Neural progenitor cell (in vitro differentiated cells): Measurements from ENCODE around the gene PEAK3.

ENCODE experiments used
- EZH2 ChIP-seq: fragments of 200-600 bp; sonication (generic); IDR thresholded peaks from 2 replicates; pipeline ENCODE4 v1.6.1; 2017; ENCODE audit warnings: antibody characterized with exemption, mild to moderate bottlenecking, moderate library complexity
- EZH2phosphoT487 ChIP-seq: fragments of 200-600 bp; sonication (generic); IDR thresholded peaks from 2 replicates; pipeline ENCODE4 v1.6.1; 2017; ENCODE audit warnings: antibody characterized with exemption
- TF ChIP-seq, protein P1 (sequence below): fragments of 200-600 bp; sonication (generic); IDR thresholded peaks from 2 replicates; pipeline ENCODE4 v1.5.1; 2017; ENCODE audit warnings: antibody characterized with exemption, mild to moderate bottlenecking

DNA sequence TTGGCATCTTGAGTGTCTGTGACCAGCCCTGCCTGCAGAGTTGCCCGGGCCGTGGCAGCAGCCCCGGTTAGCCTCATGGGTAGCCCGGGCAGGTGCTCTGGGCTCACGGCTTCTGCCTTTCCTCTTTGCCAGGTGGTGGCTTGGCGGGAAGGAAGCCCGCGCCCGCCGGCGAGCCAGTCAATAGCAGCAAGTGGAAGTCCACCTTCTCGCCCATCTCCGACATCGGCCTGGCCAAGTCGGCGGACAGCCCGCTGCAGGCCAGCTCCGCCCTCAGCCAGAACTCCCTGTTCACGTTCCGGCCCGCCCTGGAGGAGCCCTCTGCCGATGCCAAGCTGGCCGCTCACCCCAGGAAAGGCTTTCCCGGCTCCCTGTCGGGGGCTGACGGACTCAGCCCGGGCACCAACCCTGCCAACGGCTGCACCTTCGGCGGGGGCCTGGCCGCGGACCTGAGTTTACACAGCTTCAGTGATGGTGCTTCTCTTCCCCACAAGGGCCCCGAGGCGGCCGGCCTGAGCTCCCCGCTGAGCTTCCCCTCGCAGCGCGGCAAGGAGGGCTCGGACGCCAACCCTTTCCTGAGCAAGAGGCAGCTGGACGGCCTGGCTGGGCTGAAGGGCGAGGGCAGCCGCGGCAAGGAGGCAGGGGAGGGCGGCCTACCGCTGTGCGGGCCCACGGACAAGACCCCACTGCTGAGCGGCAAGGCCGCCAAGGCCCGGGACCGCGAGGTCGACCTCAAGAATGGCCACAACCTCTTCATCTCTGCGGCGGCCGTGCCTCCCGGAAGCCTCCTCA lies 55.7 kb downstream of the PEAK3 start:
- TF ChIP-seq, protein P1, sequence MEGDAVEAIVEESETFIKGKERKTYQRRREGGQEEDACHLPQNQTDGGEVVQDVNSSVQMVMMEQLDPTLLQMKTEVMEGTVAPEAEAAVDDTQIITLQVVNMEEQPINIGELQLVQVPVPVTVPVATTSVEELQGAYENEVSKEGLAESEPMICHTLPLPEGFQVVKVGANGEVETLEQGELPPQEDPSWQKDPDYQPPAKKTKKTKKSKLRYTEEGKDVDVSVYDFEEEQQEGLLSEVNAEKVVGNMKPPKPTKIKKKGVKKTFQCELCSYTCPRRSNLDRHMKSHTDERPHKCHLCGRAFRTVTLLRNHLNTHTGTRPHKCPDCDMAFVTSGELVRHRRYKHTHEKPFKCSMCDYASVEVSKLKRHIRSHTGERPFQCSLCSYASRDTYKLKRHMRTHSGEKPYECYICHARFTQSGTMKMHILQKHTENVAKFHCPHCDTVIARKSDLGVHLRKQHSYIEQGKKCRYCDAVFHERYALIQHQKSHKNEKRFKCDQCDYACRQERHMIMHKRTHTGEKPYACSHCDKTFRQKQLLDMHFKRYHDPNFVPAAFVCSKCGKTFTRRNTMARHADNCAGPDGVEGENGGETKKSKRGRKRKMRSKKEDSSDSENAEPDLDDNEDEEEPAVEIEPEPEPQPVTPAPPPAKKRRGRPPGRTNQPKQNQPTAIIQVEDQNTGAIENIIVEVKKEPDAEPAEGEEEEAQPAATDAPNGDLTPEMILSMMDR = no peak
- TF ChIP-seq EZH2phosphoT487 = no peak
- no peak for TF ChIP-seq EZH2
